SKM-1 treated with dmso at 0.1 percent for 144 hours (cell line): ENCODE data around the gene HBS1L.
"Not testable (repeated sequence)": the region's sequence is repeated elsewhere in the genome, so short reads cannot be mapped to it uniquely, and the experiment has no call there.

Source experiments
- DNase-seq: peaks from one replicate; lab custom pipeline; 2025; ENCODE audit not compliant: unreplicated experiment; lab: John Stamatoyannopoulos, UW

The HBS1L gene

GRCh38 chr6:135081966-135082365 is 27.3 kb upstream of the HBS1L start:
- DNase-seq = no peak

GRCh38 chr6:135075018-135075417 is 20.4 kb upstream of the HBS1L start:
- no peak for DNase-seq

GRCh38 chr6:135073756-135074393 is 19.3 kb upstream of the HBS1L start:
- no peak for DNase-seq

DNA sequence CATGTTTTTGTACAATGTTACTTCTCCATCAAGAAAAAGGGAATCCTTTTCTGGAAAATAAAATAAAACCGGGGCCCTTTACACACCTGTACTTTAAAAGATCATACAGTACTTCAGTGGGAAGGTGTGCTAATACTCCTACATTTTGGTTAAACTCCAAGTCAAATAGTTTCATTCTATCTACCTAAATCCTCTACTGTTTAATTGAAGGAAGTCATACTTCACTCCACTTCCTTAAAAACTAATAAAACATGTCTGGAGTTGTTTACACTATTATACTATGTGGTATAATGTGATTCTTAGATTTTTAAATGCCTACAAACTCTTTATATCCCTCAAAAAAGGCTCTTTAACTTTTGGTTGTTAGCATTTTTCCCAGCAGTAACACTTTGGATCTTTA is 18.6 kb upstream of the HBS1L start:
- no peak for DNase-seq

DNA sequence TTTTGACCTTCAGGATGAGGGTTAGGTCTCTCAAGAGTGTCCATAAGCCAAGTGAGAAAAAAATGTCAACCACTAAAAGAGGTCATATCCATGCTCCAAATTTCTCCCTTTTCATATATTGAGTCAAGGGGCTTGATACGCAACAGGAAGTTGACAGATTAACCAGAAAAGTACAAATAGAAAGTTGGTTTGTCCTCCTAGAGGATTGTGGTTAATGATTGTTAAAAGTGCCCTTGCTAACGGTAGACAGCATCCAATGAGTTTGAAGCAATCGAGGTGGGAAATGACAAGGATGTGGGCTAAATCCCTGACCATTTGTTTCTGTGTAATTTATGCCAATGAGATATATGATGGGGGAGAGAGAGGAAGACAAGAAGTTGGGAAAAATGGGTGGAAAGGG is 18.1 kb upstream of the HBS1L start:
- DNase-seq = no peak

GRCh38 chr6:135071541-135071940 is 16.9 kb upstream of the HBS1L start:
- DNase-seq = no peak

DNA sequence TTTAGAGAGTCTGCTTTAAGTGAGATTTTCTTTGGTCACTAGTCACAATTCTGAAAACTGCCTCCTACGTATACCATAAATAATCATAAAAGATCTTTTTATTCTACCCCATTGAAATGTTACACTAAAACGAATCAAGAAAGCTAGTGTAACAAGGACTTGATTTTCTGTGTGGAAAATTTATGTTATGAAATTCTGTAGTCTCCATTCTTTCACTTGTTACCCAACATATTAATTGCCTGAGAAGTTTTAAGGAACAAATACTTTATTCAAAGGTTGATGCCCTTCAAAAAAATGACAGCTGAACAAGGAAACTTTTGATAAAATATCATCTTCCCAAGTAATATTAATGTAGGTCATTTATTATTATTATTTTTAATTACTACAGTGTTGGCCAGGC is 13.3 kb upstream of the HBS1L start:
- DNase-seq = no peak

DNA sequence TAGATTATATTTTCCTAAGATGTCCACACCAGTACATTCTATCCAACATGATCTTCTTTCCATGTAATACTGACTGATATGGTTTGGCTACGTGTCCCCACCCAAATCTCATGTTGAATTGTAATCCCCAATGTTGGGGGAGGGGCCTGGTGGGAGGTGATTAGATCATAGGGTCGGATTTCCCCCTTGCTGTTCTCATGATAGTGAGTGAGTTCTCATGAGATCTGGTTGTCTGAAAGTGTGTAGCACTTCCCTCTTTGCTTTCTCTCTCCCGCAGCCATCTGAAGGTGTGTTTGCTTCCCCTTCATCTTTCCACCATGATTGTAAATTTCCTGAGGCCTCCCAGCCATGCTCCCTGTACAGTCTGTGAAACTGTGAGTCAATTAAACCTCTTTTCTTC is 12.2 kb upstream of the HBS1L start:
- DNase-seq = no peak

GRCh38 chr6:135066397-135066796 is 11.8 kb upstream of the HBS1L start:
- no peak for DNase-seq

DNA sequence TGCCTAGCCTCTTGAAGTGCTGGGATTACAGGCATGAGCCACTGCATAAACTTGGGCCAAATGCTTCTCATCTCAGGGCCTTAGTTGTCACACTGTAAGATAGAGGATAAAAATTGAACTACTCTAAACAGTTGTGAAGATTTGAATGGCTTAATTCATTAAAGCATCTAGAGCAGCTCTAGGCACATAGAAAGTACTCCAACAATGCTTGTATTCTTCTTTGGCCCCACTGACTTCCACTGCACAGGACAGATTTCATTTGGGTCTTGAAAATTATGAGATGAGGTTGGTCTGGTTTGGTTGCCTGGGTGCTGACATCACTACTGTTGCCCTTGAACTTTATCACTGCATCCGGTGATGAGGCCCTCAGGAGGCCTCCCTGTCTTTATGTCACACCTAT is 10.0 kb upstream of the HBS1L start:
- no peak for DNase-seq

GRCh38 chr6:135063926-135064325 is 9.3 kb upstream of the HBS1L start:
- no peak for DNase-seq

DNA sequence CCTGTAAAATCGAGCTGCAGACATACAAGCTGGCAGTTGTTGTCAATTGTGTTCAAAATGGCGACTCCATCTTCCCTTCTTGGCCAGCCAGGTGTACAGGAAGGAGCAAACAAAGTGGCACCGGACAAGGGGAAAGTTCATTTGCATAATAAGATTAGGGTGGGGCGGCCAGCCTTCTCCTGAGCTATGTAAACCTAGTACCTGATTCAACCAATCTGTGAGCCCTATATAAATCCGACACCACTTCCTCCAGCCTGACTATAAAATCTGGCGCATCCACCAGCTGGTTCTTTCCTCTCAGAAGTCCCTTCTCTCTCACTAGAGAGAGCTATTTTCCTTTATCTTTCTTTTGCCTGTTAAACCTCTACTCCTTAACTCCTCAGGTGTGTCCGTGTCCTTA is 8.1 kb upstream of the HBS1L start:
- no peak for DNase-seq

GRCh38 chr6:135060076-135060475 is 5.5 kb upstream of the HBS1L start:
- no peak for DNase-seq

DNA sequence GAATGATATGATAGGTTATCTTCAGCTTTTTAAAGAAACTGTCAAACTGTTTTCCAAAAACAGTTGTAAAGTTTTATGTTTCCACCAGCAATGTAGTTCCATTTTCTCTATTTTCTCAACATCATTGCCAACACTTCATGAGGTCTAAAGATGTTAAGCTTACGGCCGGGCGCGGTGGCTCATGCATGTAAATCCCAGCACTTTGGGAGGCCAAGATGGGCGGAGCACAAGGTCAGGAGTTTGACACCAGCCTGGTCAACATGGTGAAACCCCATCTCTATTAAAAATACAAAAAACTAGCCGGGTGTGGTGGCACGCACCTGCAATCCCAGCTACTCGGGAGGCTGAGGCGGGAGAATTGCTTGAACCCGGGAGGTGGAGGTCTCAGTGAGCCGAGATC is 3.7 kb upstream of the HBS1L start:
- not testable (repeated sequence) for DNase-seq

DNA sequence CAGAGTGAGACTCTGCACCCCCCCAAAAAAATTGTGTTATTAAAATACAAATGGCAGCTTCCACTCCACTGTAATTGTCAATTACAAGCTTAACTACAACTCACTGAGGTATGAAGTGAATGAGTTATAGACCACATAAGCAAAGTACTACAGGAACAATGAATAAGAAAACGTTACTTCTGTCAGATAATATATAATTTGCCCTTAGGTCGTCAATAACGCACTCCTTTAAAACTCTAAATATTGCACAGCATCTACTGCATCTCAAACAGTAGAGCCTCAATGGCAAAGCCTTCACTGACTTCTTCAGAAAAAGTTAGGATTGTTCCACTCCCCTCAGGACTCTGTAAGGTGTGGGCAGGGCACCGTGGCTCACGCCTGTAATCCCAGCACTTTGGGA is 2.0 kb upstream of the HBS1L start:
- DNase-seq = no peak

- no peak for DNase-seq
Observed at GRCh38 chr6:135054226-135054568, 425 bp downstream of the HBS1L start.

DNA sequence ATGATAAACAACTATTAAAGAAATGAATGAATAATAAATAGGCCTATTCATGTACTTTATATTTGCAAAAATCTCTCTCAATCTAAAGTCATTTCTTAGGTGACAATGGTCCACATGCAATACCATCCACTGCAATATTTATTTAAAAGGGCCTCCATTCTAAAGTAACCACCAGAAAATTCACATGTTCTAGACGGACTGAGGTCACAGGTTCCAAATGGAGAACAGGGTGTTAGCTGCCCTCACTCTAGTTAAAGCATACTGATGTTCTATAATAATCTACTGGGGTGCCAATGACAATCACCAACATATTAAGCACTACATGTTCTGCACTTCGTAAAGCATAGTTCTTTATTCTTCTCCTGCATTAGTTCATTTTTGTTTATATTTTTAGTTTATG is 1.2 kb downstream of the HBS1L start:
- no peak for DNase-seq

- DNase-seq = no peak
Observed at GRCh38 chr6:135052939-135053338, 1.7 kb downstream of the HBS1L start.

- no peak for DNase-seq
Observed at GRCh38 chr6:135048915-135049314, 5.7 kb downstream of the HBS1L start.

- DNase-seq = no peak
Observed at GRCh38 chr6:135047336-135047735, 7.3 kb downstream of the HBS1L start.

DNA sequence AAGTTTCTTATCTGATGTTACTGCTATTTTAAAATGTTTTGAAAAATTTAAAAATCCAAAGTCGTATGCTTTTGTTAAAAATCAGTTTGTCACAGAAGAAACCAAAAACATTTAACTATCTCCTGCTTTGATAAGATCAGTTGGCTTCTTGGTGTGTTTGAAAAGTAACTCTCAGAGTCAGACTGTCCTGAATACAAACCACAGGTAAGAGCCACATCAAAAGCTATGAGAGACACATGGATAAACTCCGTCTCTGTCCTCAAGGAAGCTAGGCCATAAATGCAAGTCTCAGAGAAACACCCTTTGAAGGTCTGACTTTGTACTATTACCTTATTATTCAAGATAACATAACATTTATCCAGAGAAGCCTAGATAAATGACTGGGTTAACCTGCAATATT is 7.7 kb downstream of the HBS1L start:
- no peak for DNase-seq

DNA sequence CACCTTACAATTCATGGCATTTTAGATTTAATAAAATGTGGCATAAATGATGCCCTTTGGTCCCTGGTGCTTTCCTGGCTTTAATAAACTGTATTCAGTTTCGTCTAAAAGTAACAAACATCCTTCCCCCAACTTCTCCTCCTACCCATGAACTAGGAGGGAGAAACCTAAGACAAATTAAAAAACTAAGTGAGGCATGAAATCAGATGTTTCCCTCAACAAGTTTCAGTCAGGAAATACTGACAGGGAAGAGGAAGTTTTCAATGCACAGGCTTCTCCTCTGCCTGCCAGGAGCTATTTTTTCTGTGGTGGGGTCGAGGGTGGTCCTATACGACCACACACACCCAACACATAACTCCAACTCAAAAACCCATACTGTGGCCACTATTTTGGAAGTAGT is 10.0 kb downstream of the HBS1L start:
- peak; percentile 20 for DNase-seq

DNA sequence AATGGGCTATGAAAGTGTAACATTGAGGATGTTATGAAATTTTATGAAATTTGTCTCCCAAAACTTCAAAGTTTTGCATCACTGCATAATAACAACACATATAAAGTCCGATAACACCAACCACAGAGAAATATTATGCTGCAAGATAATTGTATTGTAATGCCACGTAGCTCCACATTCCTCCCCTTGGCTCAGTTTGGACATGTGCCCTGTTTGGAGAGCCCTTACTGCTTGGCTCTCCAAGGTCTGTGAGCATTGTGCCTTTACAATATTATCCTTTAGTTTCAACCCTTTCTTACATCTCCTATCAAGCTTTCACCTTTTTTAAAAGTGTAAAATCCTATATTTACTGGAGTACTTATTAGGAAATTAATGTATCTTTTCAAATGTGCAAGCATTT is 10.8 kb downstream of the HBS1L start:
- DNase-seq = no peak

GRCh38 chr6:135043364-135043763 is 11.3 kb downstream of the HBS1L start:
- no peak for DNase-seq
